ENCODE data around the gene LRRC3C.
"Not testable (repeated sequence)": the region's sequence is repeated elsewhere in the genome, so short reads cannot be mapped to it uniquely, and the experiment has no call there.

Gene LRRC3C

DNA sequence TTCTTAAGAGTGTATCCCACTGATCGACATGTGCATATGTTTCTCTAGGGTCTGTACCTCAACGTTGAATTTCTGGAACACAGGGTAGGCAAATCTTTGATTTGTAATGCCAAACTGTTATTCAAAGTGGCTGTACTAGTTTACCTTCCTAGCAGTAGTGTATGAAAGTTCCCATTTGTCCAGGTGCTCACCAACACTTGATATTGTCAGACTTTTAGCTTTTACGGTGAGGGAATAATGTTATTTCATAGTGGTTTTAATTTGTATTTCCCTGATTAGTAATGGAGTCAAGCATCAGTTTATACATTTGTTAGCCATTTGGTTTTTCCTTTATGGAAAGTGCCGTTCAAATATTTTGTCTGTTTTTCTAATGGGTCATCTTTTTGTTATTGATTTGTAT, 29.4 kb upstream of the LRRC3C start:
- TF ChIP-seq, protein P1, sequence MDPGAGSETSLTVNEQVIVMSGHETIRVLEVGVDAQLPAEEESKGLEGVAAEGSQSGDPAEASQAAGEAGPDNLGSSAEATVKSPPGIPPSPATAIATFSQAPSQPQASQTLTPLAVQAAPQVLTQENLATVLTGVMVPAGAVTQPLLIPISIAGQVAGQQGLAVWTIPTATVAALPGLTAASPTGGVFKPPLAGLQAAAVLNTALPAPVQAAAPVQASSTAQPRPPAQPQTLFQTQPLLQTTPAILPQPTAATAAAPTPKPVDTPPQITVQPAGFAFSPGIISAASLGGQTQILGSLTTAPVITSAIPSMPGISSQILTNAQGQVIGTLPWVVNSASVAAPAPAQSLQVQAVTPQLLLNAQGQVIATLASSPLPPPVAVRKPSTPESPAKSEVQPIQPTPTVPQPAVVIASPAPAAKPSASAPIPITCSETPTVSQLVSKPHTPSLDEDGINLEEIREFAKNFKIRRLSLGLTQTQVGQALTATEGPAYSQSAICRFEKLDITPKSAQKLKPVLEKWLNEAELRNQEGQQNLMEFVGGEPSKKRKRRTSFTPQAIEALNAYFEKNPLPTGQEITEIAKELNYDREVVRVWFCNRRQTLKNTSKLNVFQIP (CRISPR knock-in tag; IDR thresholded peaks at IDR 0.05; ENCODE audit: borderline replicate concordance, low read depth): no peak
- TF ChIP-seq ISL1 (CRISPR knock-in tag; IDR thresholded peaks at IDR 0.05) (no peak), TCF4 (CRISPR knock-in tag; IDR thresholded peaks at IDR 0.05; ENCODE audit: borderline replicate concordance) (no peak), TOX (CRISPR knock-in tag; IDR thresholded peaks at IDR 0.05; ENCODE audit: borderline replicate concordance) (no peak), ZNF70 (CRISPR knock-in tag; IDR thresholded peaks at IDR 0.05) (no peak), SNAI2 (CRISPR knock-in tag; IDR thresholded peaks at IDR 0.05) (no peak), ZC3H10 (CRISPR knock-in tag; IDR thresholded peaks at IDR 0.05) (no peak), ARNTL (CRISPR knock-in tag; IDR thresholded peaks at IDR 0.05; ENCODE audit: borderline replicate concordance, low read depth) (no peak), PPARA (CRISPR knock-in tag; IDR thresholded peaks at IDR 0.05; ENCODE audit: borderline replicate concordance) (no peak), CSDC2 (CRISPR knock-in tag; IDR thresholded peaks at IDR 0.05) (no peak)
- TF ChIP-seq, protein P2, sequence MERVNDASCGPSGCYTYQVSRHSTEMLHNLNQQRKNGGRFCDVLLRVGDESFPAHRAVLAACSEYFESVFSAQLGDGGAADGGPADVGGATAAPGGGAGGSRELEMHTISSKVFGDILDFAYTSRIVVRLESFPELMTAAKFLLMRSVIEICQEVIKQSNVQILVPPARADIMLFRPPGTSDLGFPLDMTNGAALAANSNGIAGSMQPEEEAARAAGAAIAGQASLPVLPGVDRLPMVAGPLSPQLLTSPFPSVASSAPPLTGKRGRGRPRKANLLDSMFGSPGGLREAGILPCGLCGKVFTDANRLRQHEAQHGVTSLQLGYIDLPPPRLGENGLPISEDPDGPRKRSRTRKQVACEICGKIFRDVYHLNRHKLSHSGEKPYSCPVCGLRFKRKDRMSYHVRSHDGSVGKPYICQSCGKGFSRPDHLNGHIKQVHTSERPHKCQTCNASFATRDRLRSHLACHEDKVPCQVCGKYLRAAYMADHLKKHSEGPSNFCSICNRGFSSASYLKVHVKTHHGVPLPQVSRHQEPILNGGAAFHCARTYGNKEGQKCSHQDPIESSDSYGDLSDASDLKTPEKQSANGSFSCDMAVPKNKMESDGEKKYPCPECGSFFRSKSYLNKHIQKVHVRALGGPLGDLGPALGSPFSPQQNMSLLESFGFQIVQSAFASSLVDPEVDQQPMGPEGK (CRISPR knock-in tag; IDR thresholded peaks at IDR 0.05; ENCODE audit: borderline replicate concordance): no peak
- TF ChIP-seq, protein P3, sequence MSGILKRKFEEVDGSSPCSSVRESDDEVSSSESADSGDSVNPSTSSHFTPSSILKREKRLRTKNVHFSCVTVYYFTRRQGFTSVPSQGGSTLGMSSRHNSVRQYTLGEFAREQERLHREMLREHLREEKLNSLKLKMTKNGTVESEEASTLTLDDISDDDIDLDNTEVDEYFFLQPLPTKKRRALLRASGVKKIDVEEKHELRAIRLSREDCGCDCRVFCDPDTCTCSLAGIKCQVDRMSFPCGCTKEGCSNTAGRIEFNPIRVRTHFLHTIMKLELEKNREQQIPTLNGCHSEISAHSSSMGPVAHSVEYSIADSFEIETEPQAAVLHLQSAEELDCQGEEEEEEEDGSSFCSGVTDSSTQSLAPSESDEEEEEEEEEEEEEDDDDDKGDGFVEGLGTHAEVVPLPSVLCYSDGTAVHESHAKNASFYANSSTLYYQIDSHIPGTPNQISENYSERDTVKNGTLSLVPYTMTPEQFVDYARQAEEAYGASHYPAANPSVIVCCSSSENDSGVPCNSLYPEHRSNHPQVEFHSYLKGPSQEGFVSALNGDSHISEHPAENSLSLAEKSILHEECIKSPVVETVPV (CRISPR knock-in tag; IDR thresholded peaks at IDR 0.05): no peak
- ATAC-seq: no peak

DNA sequence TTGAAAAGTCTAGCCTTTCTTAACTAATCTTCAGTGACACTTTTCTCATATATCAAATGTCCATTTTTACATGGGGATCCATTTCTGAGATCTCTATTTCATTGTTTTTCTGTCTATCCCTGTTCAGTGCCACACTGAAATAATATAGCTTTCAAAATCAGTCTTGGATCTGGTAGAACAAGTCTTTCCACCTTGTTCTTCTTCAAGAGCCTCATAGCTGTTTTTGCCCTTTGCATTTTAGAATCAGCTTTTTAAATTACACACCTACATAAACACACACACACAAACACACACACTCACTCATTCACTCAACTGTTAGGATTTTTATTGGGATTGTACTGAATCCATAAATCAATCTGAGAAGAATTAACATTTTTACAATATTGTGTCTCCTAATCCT, 28.3 kb upstream of the LRRC3C start:
- no peak for ATAC-seq
- no peak for TF ChIP-seq OSR1 (CRISPR knock-in tag; IDR thresholded peaks at IDR 0.05)
- TF ChIP-seq, protein P3 (CRISPR knock-in tag; IDR thresholded peaks at IDR 0.05): no peak
- TF ChIP-seq TCF4 (CRISPR knock-in tag; IDR thresholded peaks at IDR 0.05; ENCODE audit: borderline replicate concordance): no peak
- no peak for TF ChIP-seq ZNF70 (CRISPR knock-in tag; IDR thresholded peaks at IDR 0.05)
- TF ChIP-seq ISL1 (CRISPR knock-in tag; IDR thresholded peaks at IDR 0.05): no peak
- no peak for TF ChIP-seq GLIS3 (CRISPR knock-in tag; IDR thresholded peaks at IDR 0.05)
- no peak for TF ChIP-seq SNAI2 (CRISPR knock-in tag; IDR thresholded peaks at IDR 0.05)
- TF ChIP-seq ZNF8 (CRISPR knock-in tag; IDR thresholded peaks at IDR 0.05): no peak
- TF ChIP-seq ARNTL (CRISPR knock-in tag; IDR thresholded peaks at IDR 0.05; ENCODE audit: borderline replicate concordance, low read depth): no peak
- TF ChIP-seq BACH2 (CRISPR knock-in tag; IDR thresholded peaks at IDR 0.05; ENCODE audit: borderline replicate concordance): no peak
- TF ChIP-seq, protein P4, sequence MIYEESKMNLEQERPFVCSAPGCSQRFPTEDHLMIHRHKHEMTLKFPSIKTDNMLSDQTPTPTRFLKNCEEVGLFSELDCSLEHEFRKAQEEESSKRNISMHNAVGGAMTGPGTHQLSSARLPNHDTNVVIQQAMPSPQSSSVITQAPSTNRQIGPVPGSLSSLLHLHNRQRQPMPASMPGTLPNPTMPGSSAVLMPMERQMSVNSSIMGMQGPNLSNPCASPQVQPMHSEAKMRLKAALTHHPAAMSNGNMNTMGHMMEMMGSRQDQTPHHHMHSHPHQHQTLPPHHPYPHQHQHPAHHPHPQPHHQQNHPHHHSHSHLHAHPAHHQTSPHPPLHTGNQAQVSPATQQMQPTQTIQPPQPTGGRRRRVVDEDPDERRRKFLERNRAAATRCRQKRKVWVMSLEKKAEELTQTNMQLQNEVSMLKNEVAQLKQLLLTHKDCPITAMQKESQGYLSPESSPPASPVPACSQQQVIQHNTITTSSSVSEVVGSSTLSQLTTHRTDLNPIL (CRISPR knock-in tag; IDR thresholded peaks at IDR 0.05; ENCODE audit: low read depth): no peak
- no peak for TF ChIP-seq ZFP3 (CRISPR knock-in tag; IDR thresholded peaks at IDR 0.05)
- TF ChIP-seq, protein P1 (CRISPR knock-in tag; IDR thresholded peaks at IDR 0.05; ENCODE audit: borderline replicate concordance, low read depth): no peak
- TF ChIP-seq, protein P5, sequence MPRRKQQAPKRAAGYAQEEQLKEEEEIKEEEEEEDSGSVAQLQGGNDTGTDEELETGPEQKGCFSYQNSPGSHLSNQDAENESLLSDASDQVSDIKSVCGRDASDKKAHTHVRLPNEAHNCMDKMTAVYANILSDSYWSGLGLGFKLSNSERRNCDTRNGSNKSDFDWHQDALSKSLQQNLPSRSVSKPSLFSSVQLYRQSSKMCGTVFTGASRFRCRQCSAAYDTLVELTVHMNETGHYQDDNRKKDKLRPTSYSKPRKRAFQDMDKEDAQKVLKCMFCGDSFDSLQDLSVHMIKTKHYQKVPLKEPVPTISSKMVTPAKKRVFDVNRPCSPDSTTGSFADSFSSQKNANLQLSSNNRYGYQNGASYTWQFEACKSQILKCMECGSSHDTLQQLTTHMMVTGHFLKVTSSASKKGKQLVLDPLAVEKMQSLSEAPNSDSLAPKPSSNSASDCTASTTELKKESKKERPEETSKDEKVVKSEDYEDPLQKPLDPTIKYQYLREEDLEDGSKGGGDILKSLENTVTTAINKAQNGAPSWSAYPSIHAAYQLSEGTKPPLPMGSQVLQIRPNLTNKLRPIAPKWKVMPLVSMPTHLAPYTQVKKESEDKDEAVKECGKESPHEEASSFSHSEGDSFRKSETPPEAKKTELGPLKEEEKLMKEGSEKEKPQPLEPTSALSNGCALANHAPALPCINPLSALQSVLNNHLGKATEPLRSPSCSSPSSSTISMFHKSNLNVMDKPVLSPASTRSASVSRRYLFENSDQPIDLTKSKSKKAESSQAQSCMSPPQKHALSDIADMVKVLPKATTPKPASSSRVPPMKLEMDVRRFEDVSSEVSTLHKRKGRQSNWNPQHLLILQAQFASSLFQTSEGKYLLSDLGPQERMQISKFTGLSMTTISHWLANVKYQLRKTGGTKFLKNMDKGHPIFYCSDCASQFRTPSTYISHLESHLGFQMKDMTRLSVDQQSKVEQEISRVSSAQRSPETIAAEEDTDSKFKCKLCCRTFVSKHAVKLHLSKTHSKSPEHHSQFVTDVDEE (CRISPR knock-in tag; IDR thresholded peaks at IDR 0.05): no peak
- no peak for TF ChIP-seq TOX (CRISPR knock-in tag; IDR thresholded peaks at IDR 0.05; ENCODE audit: borderline replicate concordance)
- TF ChIP-seq ZC3H10 (CRISPR knock-in tag; IDR thresholded peaks at IDR 0.05): no peak
- TF ChIP-seq ESRRG (CRISPR knock-in tag; IDR thresholded peaks at IDR 0.05): no peak
- no peak for TF ChIP-seq ZFP30 (CRISPR knock-in tag; IDR thresholded peaks at IDR 0.05)

DNA sequence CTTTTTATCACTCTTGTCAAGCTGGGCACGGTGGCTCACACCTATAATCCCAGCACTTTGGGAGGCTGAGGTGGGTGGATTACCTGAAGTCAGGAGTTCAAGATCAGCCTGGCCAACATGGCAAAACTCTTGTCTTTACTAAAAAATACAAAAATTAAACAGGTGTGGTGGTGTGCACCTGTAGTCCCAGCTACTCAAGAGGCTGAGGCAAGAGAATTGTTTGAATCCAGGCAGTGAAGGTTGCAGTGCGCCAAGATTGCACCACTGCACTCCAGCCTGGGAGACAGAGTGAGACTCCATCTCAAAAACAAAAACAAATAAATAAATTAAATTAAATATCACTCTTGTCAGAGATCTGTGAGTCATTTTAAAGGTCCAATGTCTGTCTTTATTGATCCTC, 25.5 kb upstream of the LRRC3C start:
- ATAC-seq: not testable (repeated sequence)
